Sigmoid colon (tissue), 7 donors: Measurements from ENCODE around the gene SMIM28. TPM values are rescaled to one million over a fixed set of nuclear protein-coding genes. Genes with fewer than 3 reads are reported as not detected.

ENCODE experiments used
- DNase-seq: peaks from one replicate; pipeline ENCODE4 v3.0.0-alpha.2; 2019
- H3K27ac ChIP-seq, 4 donors: fragments of 200-600 bp; sonication (generic); one replicate each; pipeline ENCODE4 v1.5.1; 2016 to 2019; ENCODE audit warnings: mild to moderate bottlenecking in 1 of 4
- H3K27me3 ChIP-seq, 3 donors: fragments of 200-600 bp; sonication (generic); one replicate each; pipeline ENCODE4 v1.5.1; 2019; ENCODE audit warnings: mild to moderate bottlenecking in 1 of 3
- H3K36me3 ChIP-seq, 4 donors: fragments of 200-600 bp; sonication (generic); one replicate each; pipeline ENCODE4 v1.5.1; 2016 to 2019
- H3K4me1 ChIP-seq, 4 donors: fragments of 200-600 bp; sonication (generic); one replicate each; pipeline ENCODE4 v1.5.1; 2017 to 2019
- H3K4me3 ChIP-seq, 4 donors: fragments of 200-600 bp; sonication (generic); one replicate each; pipeline ENCODE4 v1.5.1; 2017 to 2019; ENCODE audit warnings: mild to moderate bottlenecking in 2 of 4, moderate library complexity in 1 of 4
- H3K9me3 ChIP-seq, 4 donors: fragments of 200-600 bp in 3 of 4; sonication (generic) in 3 of 4; one replicate each; pipeline versions ENCODE4 v1.5.1 to v1.6.1; 2013 to 2019
- EP300 ChIP-seq, 4 donors: sonication (generic); formaldehyde crosslinking; IDR thresholded peaks; one replicate each; pipeline ENCODE4 v1.6.1; 2017; ENCODE audit warnings: antibody characterized with exemption in 4 of 4
- POLR2A ChIP-seq, 2 donors: fragments of 450-650 bp; IDR thresholded peaks; one replicate each; pipeline ENCODE4 v1.6.1; 2016; ENCODE audit warnings: antibody characterized with exemption in 2 of 2, mild to moderate bottlenecking in 2 of 2, moderate library complexity in 2 of 2
- POLR2AphosphoS5 ChIP-seq, 4 donors: sonication (generic); formaldehyde crosslinking; IDR thresholded peaks; one replicate each; pipeline ENCODE4 v1.6.1; 2017; ENCODE audit warnings: antibody characterized with exemption in 4 of 4
- WGBS, 2 donors: extraction: QIAGEN DNeasy Blood & Tissue Kit; methylation state at CpG; one replicate each; pipeline ENCODE4 v1.1.7; 2013; 5-methylcytosine and 5-hydroxymethylcytosine counted together
- intact Hi-C: fragments of 100-400 bp; cut with DNase I; formaldehyde crosslinking; loops from one replicate; pipeline ENCODE4 v1.15.1; 2023
- polyA plus RNA-seq, 3 donors: library from polyadenylated mRNA; stranded (reverse); fragments of 200-250 nt; gene quantifications; one replicate each; pipeline ENCODE4 v1.2.3, GENCODE V29; 2013
- total RNA-seq, 4 donors: library from RNA; depleted of rRNA; stranded (reverse); fragments of >200 nt; gene quantifications; one replicate each; pipeline ENCODE4 v1.1.0, GENCODE V29; 2016
- TF ChIP-seq, protein P1 (sequence below), 4 experiments: fragments of 450-650 bp in 3 of 4; fragments of 200-600 bp in 1 of 4; IDR thresholded peaks; one replicate each; pipeline ENCODE4 v1.5.1; 2016 to 2019; ENCODE audit warnings: antibody characterized with exemption in 4 of 4, mild to moderate bottlenecking in 3 of 4, moderate library complexity in 2 of 4
- donor health status: healthy with polysubstance abuse.
- donor health status: Bipolar disorder and iron deficiency.
- donor health status: healthy.

The SMIM28 gene
- total and polyA plus RNA-seq, 7 donors, result 0.66 to 5.3 (median 4.6) TPM; not detected in 2

- DNase-seq, result no peak
- Histone ChIP-seq H3K36me3 (peaks cover 0 to 58% (median 31%) of the 10 kb centered on the region in 4 donors), H3K4me3 (no peak overlapping the region), H3K9me3 (no peaks in the 10 kb centered on the region), H3K27me3 (no peaks in the 10 kb centered on the region), H3K27ac (no peak overlapping the region), H3K4me1 (peaks cover 0 to 19% (median 13%) of the 10 kb centered on the region in 4 donors)
- TF ChIP-seq POLR2AphosphoS5 (IDR thresholded peaks at IDR 0.05) (no peak), EP300 (IDR thresholded peaks at IDR 0.05) (no peak), POLR2A (IDR thresholded peaks at IDR 0.05) (no peak)
- TF ChIP-seq, protein P1, sequence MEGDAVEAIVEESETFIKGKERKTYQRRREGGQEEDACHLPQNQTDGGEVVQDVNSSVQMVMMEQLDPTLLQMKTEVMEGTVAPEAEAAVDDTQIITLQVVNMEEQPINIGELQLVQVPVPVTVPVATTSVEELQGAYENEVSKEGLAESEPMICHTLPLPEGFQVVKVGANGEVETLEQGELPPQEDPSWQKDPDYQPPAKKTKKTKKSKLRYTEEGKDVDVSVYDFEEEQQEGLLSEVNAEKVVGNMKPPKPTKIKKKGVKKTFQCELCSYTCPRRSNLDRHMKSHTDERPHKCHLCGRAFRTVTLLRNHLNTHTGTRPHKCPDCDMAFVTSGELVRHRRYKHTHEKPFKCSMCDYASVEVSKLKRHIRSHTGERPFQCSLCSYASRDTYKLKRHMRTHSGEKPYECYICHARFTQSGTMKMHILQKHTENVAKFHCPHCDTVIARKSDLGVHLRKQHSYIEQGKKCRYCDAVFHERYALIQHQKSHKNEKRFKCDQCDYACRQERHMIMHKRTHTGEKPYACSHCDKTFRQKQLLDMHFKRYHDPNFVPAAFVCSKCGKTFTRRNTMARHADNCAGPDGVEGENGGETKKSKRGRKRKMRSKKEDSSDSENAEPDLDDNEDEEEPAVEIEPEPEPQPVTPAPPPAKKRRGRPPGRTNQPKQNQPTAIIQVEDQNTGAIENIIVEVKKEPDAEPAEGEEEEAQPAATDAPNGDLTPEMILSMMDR (IDR thresholded peaks at IDR 0.05), result no peak
- intact Hi-C loops, result loop anchor here (10.0 kb wide), 3 partner anchors 402 to 578 kb away; partner anchors contain the start of genes REPS1 and TNFAIP3
- 19 to 68% methylated on average over 2 of the region's 2 CpGs for WGBS, 2 donors
These were observed 28.7 kb downstream of the SMIM28 start for GRCh38 chr6:138406443-138406842.

DNA sequence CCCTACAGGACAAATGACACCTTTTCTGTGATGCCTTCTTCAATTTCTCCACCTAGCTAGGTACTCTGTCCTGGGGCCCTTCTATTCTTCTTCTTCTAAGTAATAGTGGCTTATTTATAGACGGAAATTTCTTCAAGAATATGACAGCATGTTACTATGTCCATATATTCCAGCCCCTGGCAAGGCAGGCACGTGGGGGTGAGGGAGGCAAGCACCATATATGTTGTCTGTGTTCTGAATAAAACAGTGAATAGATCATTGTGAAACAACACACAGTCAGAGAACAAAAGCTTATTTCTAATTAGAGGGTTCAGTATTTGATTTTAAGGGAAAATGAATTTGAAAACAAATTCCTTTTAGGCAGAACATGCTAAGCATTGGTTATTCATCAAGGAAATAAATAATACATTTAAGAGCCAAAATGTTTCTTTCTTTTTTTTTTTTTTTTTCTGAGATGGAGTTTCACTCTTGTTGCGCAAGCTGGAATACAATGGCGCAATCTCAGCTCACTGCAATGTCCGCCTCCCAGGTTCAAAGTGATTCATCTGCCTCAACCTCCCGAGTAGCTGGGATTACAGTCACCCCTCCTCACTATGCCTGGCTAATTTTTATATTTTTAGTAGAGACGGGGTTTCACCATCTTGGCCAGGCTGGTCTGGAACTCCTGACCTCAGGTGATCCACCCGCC is 32.5 kb downstream of the SMIM28 start:
- WGBS, 2 donors, result 86 to 89% methylated on average over 8 of the region's 8 CpGs
- H3K4me3 ChIP-seq, result no peak overlapping the region
- H3K9me3 ChIP-seq, result no peaks in the 10 kb centered on the region
- H3K36me3 ChIP-seq, result peaks cover 0 to 92% (median 46%) of the 10 kb centered on the region in 4 donors
- H3K4me1 ChIP-seq, result peaks cover 0 to 12% (median 6%) of the 10 kb centered on the region in 4 donors
- TF ChIP-seq, protein P1 (IDR thresholded peaks at IDR 0.05), result no peak
- no peak for TF ChIP-seq EP300 (IDR thresholded peaks at IDR 0.05)
- TF ChIP-seq POLR2AphosphoS5 (IDR thresholded peaks at IDR 0.05), result no peak
- TF ChIP-seq POLR2A (IDR thresholded peaks at IDR 0.05), result no peak
- no peak for DNase-seq
- H3K27ac ChIP-seq, result peak overlapping the region in 2 of 4 donors; percentile 3 to 19
- no peaks in the 10 kb centered on the region for H3K27me3 ChIP-seq
- intact Hi-C loops, result no loop called here

DNA sequence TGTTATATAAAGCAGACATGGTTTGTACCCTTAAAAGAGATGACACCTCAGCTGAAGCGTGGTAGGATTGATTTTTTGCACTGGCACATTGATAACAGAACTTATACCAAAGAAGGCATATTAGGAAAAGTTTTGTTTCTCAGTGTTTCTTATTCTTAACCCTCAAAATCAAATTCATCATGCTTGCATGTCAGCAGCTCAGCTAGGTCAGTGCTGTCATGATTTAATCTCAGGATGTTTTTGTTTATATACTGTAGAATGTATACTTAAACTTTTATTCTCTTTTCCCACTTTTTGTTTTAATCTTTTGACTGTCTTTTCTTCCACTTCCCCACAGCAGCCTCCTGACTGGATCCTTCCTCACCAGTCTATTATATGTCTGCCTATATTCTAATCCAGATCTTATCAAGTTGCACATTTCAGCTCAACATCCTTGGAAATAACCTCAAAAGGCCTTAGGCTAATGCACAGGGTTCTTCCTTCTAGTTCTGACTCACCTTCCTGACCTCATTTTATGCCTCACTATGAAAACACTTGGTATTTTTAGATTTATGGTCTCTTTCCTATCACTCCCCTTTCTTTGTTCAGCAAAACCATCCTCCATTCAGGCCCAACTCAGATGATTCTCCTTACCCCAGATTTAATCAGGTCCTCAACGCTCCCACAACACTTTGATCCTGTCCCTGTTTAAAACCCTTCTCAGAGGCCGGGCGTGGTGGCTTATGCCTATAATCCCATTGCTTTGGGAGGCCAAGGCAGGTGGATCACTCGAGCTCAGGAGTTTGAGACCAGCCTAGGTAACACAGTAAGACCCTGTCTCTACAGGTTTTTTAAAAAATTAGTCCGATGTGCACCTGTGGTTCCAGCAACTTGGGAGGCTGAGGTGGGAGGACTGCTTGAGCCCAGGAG is 33.5 kb downstream of the SMIM28 start:
- H3K4me3 ChIP-seq, result no peak overlapping the region
- H3K27me3 ChIP-seq, result no peaks in the 10 kb centered on the region
- no peak for DNase-seq
- 76 to 85% methylated on average over 6 of the region's 6 CpGs for WGBS, 2 donors
- no peak for TF ChIP-seq POLR2AphosphoS5 (IDR thresholded peaks at IDR 0.05)
- no peak for TF ChIP-seq EP300 (IDR thresholded peaks at IDR 0.05)
- TF ChIP-seq POLR2A (IDR thresholded peaks at IDR 0.05), result no peak
- TF ChIP-seq, protein P1 (IDR thresholded peaks at IDR 0.05), result no peak
- intact Hi-C loops, result no loop called here
- H3K4me1 ChIP-seq, result peaks cover 0 to 4% (median 2%) of the 10 kb centered on the region in 4 donors
- peaks cover 0 to 86% (median 45%) of the 10 kb centered on the region in 4 donors for H3K36me3 ChIP-seq
- no peaks in the 10 kb centered on the region for H3K9me3 ChIP-seq
- peak overlapping the region in 1 of 4 donors; percentile 3 for H3K27ac ChIP-seq

GRCh38 chr6:138415125-138415524 is 37.4 kb downstream of the SMIM28 start:
- 95% methylated on average over 5 of the region's 5 CpGs for WGBS, 2 donors
- TF ChIP-seq POLR2AphosphoS5 (IDR thresholded peaks at IDR 0.05) (no peak), POLR2A (IDR thresholded peaks at IDR 0.05) (no peak), EP300 (IDR thresholded peaks at IDR 0.05) (no peak)
- TF ChIP-seq, protein P1 (IDR thresholded peaks at IDR 0.05), result no peak
- intact Hi-C loops, result no loop called here
- Histone ChIP-seq H3K36me3 (peaks cover 0 to 59% (median 24%) of the 10 kb centered on the region in 4 donors), H3K9me3 (no peaks in the 10 kb centered on the region), H3K27me3 (no peaks in the 10 kb centered on the region), H3K27ac (no peak overlapping the region), H3K4me1 (peaks cover 0 to 4% (median 0%) of the 10 kb centered on the region in 4 donors), H3K4me3 (no peak overlapping the region)
- DNase-seq, result no peak
